HG02973 (cell line): ENCODE data around the gene L3MBTL4.

ENCODE experiments used
- ATAC-seq: cut with Tn5 transposase; IDR thresholded peaks from one replicate; pipeline ENCODE4 v1.9.1; 2021; ENCODE audit warnings: moderate library complexity; ENCODE audit not compliant: unreplicated experiment

The L3MBTL4 gene

GRCh38 chr18:6367208-6367607, 47.5 kb downstream of the L3MBTL4 start:
- no peak for ATAC-seq

DNA sequence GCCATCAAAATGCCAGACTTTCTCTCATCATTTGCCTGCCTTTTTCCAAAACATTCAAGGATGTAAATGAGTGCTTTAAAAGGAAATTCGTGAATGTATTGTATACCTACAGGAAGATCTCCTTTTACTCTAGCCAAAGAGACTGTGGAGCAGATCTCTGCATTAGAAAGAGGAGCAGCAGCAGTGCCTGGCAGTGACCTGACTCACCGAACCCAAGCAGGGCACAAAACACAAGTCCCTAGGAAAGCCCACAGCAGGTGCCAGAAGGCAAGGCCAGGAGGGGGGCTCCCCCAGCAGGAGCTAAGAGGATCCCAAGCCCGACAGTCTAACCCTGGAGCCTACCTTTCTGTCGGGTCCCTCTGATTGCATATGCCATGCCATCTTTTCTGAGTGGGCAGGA, 47.9 kb downstream of the L3MBTL4 start:
- ATAC-seq, result no peak

GRCh38 chr18:6365385-6365784, 49.3 kb downstream of the L3MBTL4 start:
- ATAC-seq, result no peak

GRCh38 chr18:6363216-6363615, 51.5 kb downstream of the L3MBTL4 start:
- peak; percentile 71 for ATAC-seq

GRCh38 chr18:6362559-6363129, 52.1 kb downstream of the L3MBTL4 start:
- ATAC-seq, result no peak

- ATAC-seq, result no peak
Measured at GRCh38 chr18:6357668-6358067, 57.0 kb downstream of the L3MBTL4 start.

DNA sequence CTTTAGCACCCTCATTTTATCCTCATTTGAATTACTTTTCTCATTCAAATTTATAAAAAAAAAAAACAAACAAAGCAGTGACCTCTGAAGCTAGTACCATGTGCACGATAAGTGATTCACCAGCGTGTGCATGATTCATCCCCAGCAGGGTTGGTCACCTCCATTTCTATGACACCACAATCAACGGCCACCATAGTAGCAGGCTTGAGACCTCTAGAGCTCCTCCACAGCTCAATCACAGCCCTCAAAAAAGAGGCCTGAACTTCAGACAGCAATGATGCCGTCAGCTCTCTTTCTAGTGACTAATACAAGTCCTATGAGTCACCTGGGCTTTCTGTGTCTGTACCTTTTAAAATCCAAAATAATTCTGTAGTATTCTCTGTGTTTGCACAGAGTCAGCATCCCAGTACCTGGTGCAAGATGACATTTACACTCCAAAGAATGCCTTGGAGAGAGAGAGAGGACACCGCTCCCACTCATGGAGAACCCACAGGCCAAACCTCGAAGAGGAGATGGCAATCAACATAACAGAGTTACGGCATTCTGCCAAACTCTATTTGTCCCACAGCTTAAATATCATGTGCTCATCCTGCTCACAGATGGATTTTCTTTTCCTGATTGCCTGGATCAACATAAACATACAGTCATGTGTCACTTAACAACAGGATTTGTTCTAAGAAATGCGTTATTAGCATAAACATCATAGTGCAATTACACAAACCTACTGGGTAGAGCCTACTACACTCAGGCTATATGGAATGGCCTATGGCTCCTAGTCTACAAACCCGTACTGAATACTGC, 58.7 kb downstream of the L3MBTL4 start:
- peak; percentile 54 for ATAC-seq

DNA sequence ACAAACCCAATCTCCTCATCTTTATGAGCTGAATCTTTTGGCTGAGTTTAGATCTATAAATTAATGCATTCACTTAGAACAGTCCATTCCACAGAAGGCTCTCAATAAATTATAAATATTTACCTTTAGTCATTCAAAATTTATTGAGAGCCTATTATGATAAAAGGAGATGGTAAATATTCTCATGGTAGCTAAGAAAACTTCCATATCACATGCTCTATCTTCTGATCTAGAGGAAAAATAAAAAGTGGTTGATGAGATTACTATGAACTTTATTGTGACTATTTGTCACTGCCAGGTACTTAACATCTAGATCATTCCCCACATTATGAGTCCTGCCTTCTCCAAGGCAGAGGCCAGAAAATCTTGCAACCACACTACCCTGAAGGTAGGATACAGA, 62.4 kb downstream of the L3MBTL4 start:
- ATAC-seq, result no peak

- no peak for ATAC-seq
Measured at GRCh38 chr18:6342990-6343389, 71.7 kb downstream of the L3MBTL4 start.

- no peak for ATAC-seq
Measured at GRCh38 chr18:6341709-6342108, 73.0 kb downstream of the L3MBTL4 start.

DNA sequence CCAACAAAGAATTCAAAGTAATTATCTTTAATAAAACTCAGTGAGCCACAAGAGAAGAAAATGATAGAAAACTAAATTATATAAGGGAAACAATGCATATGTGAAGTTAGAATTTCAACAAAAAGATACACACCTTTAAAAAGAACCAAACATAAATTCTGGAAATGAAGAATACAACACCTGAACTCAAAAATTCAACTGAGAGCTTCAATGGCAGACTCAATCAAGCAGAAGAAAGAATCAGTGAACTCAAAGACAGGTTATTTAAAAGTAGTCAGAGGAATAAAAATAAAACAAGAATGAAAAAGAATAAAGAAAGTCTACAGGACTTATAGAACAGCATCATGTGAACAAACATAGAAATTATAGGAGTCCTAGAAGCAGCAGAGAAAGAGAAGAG, 73.4 kb downstream of the L3MBTL4 start:
- no peak for ATAC-seq

GRCh38 chr18:6340121-6340520, 74.6 kb downstream of the L3MBTL4 start:
- no peak for ATAC-seq

DNA sequence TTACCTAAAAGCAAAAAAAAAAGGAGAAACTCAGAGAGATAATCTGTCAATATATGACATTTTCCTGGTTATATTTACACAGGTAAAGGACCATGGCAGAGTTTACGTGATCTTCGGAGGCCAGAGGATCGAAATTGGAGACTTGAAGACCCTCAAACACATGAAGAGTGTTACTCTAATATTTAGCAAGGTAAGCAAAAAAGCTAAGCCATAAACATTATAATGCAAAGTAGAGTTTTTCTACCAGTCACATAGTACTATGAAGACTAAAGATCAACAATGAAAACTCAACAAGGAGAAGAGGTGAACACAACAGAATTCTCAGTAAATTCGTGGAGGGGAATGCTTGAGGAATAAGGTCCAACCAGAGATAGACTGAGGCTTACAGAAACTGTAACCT, 78.5 kb downstream of the L3MBTL4 start:
- no peak for ATAC-seq

DNA sequence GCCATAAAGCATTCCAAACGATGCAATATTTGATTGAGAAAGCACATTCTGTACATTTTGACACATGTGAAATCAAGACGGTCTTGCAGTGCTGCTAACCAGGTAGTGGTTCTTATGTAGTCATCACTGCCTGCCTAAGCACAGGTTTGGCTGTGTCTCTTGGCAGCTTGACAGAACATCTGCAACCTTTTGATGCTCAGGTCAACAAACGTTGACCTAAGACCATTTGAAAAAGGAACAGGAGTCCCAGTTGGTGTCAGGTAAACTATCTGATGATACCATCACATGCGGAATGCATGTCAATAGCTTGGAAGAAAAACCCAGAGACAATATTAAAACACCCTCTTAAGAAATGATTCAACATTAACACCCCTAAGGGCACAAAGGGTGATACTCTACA, 80.7 kb downstream of the L3MBTL4 start:
- no peak for ATAC-seq

DNA sequence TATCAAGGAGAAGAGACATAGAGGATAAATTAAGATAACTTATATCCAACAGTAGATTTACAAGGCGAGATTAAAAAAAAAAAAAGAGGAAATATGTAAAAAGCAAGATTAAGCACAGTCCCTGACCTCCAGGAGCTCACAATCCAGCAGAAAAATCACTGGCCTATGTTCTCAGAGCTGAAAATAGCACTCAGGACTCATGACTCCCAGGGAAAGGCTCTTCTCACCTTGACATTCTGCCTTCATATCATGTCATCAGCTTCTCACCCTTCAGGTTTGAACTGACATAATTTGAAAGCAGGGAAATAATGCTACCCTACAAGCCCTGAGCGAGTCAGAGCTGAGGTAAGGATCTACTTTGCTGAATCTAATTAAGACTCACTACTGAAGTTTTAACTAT, 82.8 kb downstream of the L3MBTL4 start:
- no peak for ATAC-seq

DNA sequence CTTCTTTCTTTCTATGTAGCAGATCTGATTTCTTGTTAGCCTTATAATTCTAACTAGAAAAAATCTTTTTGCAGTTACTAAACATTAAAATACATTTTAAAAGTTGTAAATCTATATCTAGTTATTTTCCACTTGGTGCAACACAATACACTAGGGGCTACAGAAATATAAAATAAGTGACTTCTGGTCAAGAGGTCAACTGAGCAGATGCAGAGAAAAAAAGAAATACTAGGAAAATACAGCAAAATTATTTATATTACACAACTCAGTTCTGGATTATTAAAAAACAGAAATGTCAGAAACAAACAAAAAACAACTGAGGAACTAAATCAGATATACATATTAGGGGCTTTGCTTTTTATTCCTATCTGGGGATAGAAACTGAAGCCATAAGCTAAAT, 83.9 kb downstream of the L3MBTL4 start:
- ATAC-seq, result no peak

GRCh38 chr18:6328621-6329010, 86.1 kb downstream of the L3MBTL4 start:
- ATAC-seq, result no peak

DNA sequence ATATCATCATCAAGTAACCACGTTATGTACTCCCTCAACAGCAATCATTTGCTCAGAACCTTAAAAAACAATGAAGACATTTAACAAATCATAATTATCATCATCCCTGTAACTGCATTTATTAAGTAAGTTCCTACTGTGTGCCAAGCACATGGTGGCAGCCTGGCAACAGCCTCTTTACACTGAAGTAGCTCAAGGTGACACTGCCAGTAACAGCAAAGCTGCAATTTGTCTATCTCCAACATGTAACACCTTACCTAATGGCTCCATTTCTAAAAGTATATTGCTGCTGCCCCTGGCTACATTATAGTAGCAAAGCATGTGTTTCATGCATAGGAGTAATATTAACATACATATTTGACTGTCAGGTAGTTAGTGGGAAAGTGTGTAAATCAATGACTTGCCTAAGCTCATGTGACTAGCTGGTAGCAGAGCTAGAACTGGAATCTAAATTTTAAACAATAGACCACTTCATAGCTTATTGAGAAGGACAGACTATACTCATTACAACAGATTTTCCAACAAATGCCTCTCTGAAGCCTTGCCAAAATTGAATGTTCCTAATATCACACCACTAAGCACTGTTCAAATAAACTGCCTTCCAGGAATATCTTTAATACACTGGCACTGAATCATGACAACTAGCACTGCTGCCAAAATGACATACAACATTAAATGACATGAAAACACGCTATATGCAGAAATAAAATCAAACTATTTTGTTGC, 86.7 kb downstream of the L3MBTL4 start:
- no peak for ATAC-seq

- no peak for ATAC-seq
Measured at GRCh38 chr18:6327485-6327884, 87.2 kb downstream of the L3MBTL4 start.

GRCh38 chr18:6326566-6326965, 88.1 kb downstream of the L3MBTL4 start:
- ATAC-seq, result no peak

- no peak for ATAC-seq
Measured at GRCh38 chr18:6323319-6323889, 91.3 kb downstream of the L3MBTL4 start.
